GM21737 (cell line): ENCODE data around the gene CFAP54.

ENCODE experiments used
- ATAC-seq: cut with Tn5 transposase; IDR thresholded peaks from one replicate; pipeline ENCODE4 v1.9.1; 2021; ENCODE audit warnings: mild to moderate bottlenecking, moderate library complexity; ENCODE audit not compliant: unreplicated experiment

CFAP54 gene

DNA sequence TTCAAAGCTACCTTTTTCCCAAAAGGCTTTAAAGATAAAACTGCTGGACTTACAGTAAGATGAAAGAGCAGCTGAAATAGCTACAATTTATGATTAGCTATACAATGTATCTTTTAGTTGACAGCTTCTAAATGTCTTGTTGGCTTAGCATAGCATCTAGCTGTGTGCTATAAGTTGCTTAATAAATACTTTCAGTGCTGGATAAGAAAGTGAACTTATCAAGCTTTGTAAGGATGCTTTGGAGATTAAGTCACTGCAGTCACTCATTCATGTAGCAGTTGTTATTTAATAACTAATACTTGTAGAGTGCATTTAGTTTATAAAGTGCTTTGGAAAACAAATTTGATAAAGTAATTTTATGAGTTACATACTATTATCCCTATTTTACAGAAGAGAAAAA is 14.6 kb downstream of the CFAP54 start:
- ATAC-seq = no peak

- no peak for ATAC-seq
These were observed 17.4 kb downstream of the CFAP54 start for GRCh38 chr12:96506776-96507175.

- no peak for ATAC-seq
These were observed 21.0 kb downstream of the CFAP54 start for GRCh38 chr12:96510306-96510764.

DNA sequence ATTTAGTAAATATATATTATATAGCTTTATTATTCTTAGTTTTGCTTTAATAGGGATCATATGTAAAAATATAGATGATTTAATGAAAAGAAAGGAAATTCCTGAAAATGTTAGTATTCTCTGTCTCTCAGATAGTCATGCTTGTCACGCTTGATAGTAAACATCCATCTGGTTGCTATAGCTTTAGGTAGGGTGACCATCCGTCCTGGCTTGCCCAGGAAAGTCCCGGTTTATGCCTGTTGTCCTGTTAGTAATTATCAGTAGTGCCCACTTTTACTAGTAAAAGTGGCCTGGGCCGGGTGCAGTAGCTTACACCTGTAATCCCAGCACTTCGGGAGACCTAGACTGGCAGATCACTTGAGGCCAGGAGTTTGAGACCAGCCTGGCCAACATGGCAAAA is 23.8 kb downstream of the CFAP54 start:
- no peak for ATAC-seq

- no peak for ATAC-seq
These were observed 24.3 kb downstream of the CFAP54 start for GRCh38 chr12:96513681-96514080.

- ATAC-seq = peak; percentile 77
These were observed 25.0 kb downstream of the CFAP54 start for GRCh38 chr12:96514328-96514727.

DNA sequence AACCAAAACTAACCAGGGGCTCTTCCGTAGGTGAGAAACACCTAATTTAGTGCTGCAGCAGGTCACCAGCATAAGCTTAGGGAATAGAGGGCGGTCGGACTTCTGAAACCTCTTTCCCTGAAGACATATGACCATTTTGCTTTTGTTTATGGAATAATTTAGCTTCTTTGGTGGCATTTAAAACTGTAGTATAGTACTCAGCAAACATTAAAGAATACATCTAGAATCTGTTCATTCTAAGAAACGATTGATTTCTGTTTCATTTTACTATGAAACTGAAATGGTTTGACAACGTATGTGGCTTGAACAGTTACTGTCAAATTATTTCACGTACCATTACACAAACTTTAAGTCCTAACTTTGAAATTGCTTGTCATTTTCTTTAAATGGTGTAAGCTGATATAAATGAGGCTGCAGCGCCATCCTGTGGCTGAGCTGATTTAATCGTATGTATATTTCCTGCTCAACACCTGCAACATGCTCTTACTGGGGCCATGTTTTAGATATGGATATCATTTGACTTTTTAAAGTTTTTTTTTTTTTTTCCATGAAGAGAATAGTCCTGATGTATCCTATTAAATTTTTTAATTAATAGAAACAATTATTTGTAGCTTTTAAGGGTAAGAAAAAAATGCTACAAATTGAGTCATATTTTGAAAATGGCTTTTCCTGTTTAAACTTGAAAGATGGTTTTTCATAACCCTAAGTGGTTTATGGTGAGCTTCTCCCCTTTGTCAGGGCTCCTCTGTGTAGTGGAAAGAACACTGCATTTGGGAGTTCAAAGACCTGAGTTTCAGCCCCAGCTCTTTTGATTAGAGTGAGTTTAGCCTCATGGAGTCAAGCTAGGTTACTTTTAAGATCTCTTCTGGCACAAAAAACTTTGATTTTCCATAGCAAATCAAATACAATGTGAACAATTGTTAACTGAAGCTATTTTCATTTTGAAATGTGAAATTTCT is 27.4 kb downstream of the CFAP54 start:
- peak; percentile 55 for ATAC-seq

GRCh38 chr12:96520767-96521166 is 31.4 kb downstream of the CFAP54 start:
- no peak for ATAC-seq

GRCh38 chr12:96521895-96522682 is 32.7 kb downstream of the CFAP54 start:
- ATAC-seq = no peak

DNA sequence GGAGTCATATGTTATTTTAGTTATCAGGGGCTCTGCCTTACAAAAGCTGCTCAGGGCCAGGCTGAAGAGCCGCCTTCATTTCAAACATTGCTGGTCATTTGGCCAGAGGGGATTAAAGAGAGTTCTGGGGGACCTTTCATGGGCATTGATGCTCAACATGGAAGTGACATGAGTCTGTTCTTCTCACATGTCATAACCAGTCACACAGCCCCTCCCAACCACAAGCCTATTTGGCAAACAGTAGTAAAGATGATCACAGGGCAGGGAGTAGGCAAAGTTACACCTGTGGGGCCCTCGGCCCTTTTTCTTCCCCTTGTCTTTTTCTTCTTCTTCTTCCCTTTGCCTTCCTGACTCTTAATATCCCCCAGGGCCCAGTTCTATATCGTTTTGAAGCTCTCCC is 33.3 kb downstream of the CFAP54 start:
- no peak for ATAC-seq

DNA sequence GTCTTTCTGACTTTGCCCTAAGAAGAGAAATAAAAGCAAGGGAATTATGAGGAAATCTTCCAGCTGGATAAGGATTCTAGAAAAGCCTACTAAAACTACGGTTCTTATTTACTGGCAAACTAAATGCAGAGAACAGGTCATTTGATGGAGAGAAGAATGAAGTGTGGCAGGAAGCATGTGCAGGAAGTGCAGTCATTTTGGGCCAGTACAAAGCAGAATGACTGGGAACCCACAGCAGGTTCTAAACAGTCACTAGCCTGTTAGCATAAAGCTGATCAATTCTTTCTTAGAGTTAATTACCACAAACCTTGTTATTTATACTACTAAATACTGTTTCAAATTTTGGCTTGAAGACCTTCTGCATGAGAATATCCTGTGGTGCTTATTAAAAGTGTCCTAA is 36.7 kb downstream of the CFAP54 start:
- ATAC-seq = no peak

GRCh38 chr12:96529912-96530311 is 40.5 kb downstream of the CFAP54 start:
- ATAC-seq = no peak

GRCh38 chr12:96534339-96534738 is 45.0 kb downstream of the CFAP54 start:
- no peak for ATAC-seq

DNA sequence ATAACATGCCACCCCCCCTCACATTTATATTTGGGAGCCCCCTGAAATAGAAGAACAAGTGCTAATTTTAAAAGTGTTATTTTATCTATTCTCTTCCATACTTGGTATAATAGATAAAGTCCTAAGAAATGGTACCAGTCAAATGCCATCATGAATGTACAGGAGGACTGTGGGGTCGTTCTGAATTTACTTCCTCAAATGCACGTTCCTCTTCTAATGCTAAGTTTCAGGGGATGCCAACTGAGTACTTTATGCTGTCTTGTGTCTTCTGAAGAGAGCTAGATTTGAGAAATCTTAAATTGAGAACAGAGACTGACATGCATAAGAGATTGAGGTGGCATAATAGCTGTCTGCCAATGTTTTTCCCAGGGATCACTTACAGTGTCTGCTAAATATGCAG is 59.0 kb downstream of the CFAP54 start:
- no peak for ATAC-seq

DNA sequence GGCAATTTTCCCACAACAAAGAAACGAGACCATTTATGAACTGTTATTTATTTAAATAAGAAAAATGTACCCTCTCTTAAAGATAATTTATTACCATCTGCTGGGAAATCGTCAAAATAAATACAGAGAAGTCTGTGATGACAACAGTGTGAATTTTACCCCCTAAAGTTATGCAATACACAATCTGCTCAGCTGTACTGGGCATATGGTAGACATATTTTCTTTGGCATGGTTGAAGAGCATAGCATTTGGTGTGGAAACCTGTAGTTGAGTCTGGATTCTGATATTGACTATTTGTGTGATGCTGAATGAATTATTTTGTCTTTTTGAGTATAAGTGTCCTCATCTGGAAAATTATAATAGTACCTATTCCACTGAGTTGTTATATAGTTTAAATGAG is 60.0 kb downstream of the CFAP54 start:
- ATAC-seq = no peak

- ATAC-seq = peak; percentile 19
These were observed 81.2 kb downstream of the CFAP54 start for GRCh38 chr12:96570579-96570978.

DNA sequence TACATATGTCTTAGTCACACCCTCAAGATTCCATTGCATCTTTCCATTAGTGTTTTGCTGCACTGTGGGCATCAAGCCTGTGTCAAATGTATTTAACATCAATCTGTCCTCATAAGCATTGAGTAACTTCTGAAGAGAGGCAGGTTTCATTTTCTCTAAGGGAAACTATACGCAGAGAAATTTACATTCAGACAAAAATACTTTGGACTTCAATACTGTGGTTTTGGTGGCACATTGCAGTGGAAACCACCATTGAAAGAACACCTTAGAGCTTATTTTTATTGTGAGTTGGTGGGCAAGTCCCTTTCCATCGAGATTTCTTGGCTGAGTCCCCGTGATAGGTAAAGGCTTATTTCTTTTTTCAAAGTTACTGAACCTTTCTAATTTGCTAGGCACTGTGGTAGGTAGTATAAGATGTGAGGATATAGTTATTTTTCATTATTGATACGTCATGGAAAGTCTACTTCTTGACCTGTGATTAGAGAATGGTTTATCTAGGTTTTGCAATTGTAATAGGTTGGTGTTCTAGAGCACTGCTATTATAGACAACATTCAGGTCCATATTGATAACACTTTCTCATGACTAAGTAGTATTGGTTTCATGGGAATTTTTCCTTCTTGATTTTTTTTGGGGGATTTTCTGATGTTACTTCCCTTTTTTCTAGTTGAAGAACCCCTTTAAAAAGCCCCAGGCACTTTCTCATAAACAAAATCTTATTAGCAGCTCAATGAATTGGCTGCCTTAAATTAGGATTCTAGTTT is 81.9 kb downstream of the CFAP54 start:
- peak; percentile 91 for ATAC-seq

DNA sequence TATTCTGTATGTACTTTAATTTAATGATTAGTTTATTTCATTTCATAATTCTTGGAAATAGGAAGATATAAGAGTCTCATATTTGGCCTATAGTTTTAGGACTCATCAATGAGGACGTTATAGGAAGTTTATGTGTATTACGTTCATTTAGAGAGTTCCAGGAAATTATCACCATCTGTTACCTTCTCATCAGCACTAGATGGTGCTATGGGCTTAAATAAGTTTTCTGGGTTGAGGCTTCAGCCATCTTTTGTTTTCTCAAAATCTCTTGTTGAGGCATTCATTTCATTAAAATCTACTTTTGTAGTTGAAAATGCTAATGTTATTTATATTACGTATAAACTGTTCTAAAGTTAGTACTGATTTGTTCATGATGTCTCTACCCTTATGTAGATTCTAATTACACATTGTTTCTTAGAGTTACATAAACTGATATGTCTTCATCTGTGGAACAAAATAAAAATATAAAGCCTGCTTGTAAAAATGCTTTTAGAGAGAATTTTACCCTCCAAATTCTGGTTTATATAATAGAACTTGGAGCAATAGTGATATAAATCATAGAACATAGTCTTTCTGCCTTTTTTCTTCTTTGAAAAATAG is 89.2 kb downstream of the CFAP54 start:
- ATAC-seq = peak; percentile 96

DNA sequence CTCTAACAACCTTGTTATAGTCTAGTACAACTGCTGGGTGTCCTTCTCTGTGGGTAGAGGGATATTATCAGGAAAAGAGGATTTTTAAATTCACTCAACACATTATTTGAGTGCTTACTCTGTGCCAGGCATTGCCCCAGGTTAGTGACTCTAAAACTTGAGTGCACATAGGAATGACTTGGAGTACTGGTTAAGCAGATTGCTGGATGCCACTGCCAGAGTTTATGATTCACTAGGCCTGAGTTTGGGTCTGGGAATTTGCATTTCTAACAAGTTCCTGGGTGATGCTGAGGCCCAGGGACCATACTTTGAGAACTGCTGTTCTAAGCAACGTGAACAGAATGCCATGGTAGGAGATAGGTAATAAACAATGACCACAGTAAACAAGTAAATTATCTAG is 96.6 kb downstream of the CFAP54 start:
- ATAC-seq = no peak

GRCh38 chr12:96587691-96588090 is 98.3 kb downstream of the CFAP54 start:
- no peak for ATAC-seq

DNA sequence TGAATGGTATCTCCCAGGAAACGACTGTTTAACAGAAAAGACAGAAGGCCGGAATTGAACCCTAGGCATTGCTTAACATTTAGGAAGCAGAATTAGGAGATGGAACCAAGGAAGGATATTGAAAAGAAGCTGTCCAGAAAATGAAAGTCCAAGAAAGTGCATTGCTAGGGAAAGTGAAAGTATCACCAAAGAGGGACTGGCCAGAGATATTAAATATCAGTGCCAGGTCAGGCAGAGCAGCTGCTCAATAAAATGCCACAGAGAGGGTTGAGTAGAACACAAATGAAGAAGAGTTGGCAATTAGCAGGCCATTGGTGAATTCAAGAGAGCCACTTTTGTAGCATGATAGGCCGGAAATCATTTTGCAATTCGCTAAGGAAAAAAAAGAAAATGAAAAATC is 101.6 kb downstream of the CFAP54 start:
- ATAC-seq = no peak
